ENCODE data around the gene HOXC5. TPM values are rescaled to one million over a fixed set of nuclear protein-coding genes. Genes with fewer than 3 reads are reported as not detected.
A peak's percentile ranks its signal among the peaks of the same experiment; 100 is the strongest.
"Not testable (repeated sequence)": the region's sequence is repeated elsewhere in the genome, so short reads cannot be mapped to it uniquely, and the experiment has no call there.

The HOXC5 gene
- total RNA-seq, 1 donor from 2014 or later = not detected

- DNase-seq (ENCODE audit: low spot score) = peak; percentile 56
These were observed 48.9 kb downstream of the HOXC5 start for GRCh38 chr12:54081581-54082396.

GRCh38 chr12:54082397-54082892 is 49.6 kb downstream of the HOXC5 start:
- DNase-seq (ENCODE audit: low spot score) = no peak
- intact Hi-C loops (cut with DNase I) = no loop called here

More at GRCh38 chr12:54081581-54082396, 48.9 kb downstream of the HOXC5 start:
- intact Hi-C loops (cut with DNase I) = not testable (repeated sequence)

Small RNAs within 50 kb of the gene (microRNA-seq; reads per million reads assigned to microRNA genes)
- 1.8 reads per million for gene MIR196A2
- gene MIR615 = 3.1 reads per million

Other genes starting within 250 kb of the HOXC5 start
- not detected for gene HOXC13, start 94.2 kb upstream of the HOXC5 start, total RNA-seq
- not detected for gene HOXC12, start 78.1 kb upstream of the HOXC5 start, total RNA-seq
- not detected for gene HOXC11, start 59.9 kb upstream of the HOXC5 start, total RNA-seq
- gene HOTAIR, start 58.1 kb upstream of the HOXC5 start, total RNA-seq = not detected
- not detected for gene HOXC10, start 47.9 kb upstream of the HOXC5 start, total RNA-seq
- not detected for gene HOXC9, start 32.9 kb upstream of the HOXC5 start, total RNA-seq
- not detected for gene HOXC8, start 24.1 kb upstream of the HOXC5 start, total RNA-seq
- gene HOXC6, start 4.6 kb upstream of the HOXC5 start, total RNA-seq = 0.43 TPM
- gene HOXC4, start 20.8 kb downstream of the HOXC5 start, total RNA-seq = not detected
- gene SMUG1, start 155.9 kb downstream of the HOXC5 start, total RNA-seq = 15.3 TPM
- gene CBX5, start 247.1 kb downstream of the HOXC5 start, total RNA-seq = 39.5 TPM
- 439 TPM for gene HNRNPA1, start 247.7 kb downstream of the HOXC5 start, total RNA-seq

Data from cardiac septum (tissue), 1 donor.